IMR-90 (cell line): ENCODE measurements around the gene RAD51B. TPM values are rescaled to one million over a fixed set of nuclear protein-coding genes. Genes with fewer than 3 reads are reported as not detected.

ENCODE experiments used
- ATAC-seq: fragments of 200-7000 bp; cut with Tn5 transposase; 2 replicates; pipeline ENCODE4 v1.9.1; 2020; ENCODE audit warnings: low read depth, mild to moderate bottlenecking, moderate library complexity
- BruUV-seq: library from RNA; stranded (reverse); fragments of 400-500 nt; replicated peaks from 2 replicates; lab custom pipeline; 2021; lab: Mats Ljungman, UMichigan
- CTCF ChIA-PET: fragments of 300-600 bp; formaldehyde crosslinking; extraction: SDS; loops from one replicate; lab custom pipeline; 2021; ENCODE audit warnings: antibody characterized with exemption; lab: Yijun Ruan, JAX
- POLR2A ChIA-PET: fragments of 300-600 bp; sonication (Branson Sonifier 250); formaldehyde crosslinking; loops from one replicate; lab custom pipeline; 2022; ENCODE audit warnings: antibody characterized with exemption; ENCODE audit not compliant: unreplicated experiment; lab: Charles Lee
- DNase-seq: peaks from one replicate; pipeline ENCODE4 v3.0.0; 2013
- H2AFZ ChIP-seq: replicated peaks from 2 replicates; pipeline ENCODE3; 2013; ENCODE audit warnings: low read length, mild to moderate bottlenecking; ENCODE audit not compliant: poor library complexity
- H2AK5ac ChIP-seq: 2 replicates; pipeline ENCODE4 v1.6.1; 2013; ENCODE audit warnings: low read depth, low read length, inconsistent platforms
- H2AK9ac ChIP-seq: replicated peaks from 2 replicates; pipeline ENCODE3; 2013; ENCODE audit warnings: mild to moderate bottlenecking, low read depth, low read length, moderate library complexity; ENCODE audit not compliant: poor library complexity
- H2BK120ac ChIP-seq: 2 replicates; pipeline ENCODE4 v1.6.1; 2013; ENCODE audit warnings: low read depth, low read length, inconsistent platforms
- H2BK15ac ChIP-seq: 3 replicates; pipeline ENCODE4 v1.6.1; 2013; ENCODE audit warnings: low read depth, low read length, inconsistent platforms
- H2BK20ac ChIP-seq: 2 replicates; pipeline ENCODE4 v1.6.1; 2013; ENCODE audit warnings: low read depth, mild to moderate bottlenecking, inconsistent platforms, low read length, moderate library complexity
- H2BK5ac ChIP-seq: 2 replicates; pipeline ENCODE4 v1.6.1; 2013; ENCODE audit warnings: mild to moderate bottlenecking, low read depth, low read length, inconsistent platforms; ENCODE audit not compliant: poor library complexity, severe bottlenecking
- H3K14ac ChIP-seq: replicated peaks from 2 replicates; pipeline ENCODE4 v1.6.1; 2013; ENCODE audit warnings: low read depth, low read length, inconsistent platforms
- H3K18ac ChIP-seq: 2 replicates; pipeline ENCODE4 v1.6.1; 2013; ENCODE audit warnings: low read depth, low read length, control low read depth
- H3K23ac ChIP-seq: 2 replicates; pipeline ENCODE4 v1.6.1; 2013; ENCODE audit warnings: low read depth, low read length, inconsistent platforms
- H3K27ac ChIP-seq: 2 replicates; pipeline ENCODE4 v1.5.1; 2013; ENCODE audit warnings: mild to moderate bottlenecking, control low read depth, low read length; ENCODE audit not compliant: insufficient read depth
- H3K27me3 ChIP-seq: 2 replicates; pipeline ENCODE4 v1.6.1; 2013; ENCODE audit warnings: low read length; ENCODE audit not compliant: control insufficient read depth, insufficient read depth
- H3K36me3 ChIP-seq: 2 replicates; pipeline ENCODE4 v1.6.1; 2013; ENCODE audit warnings: low read length, mixed read lengths; ENCODE audit not compliant: control insufficient read depth, insufficient read depth
- H3K4ac ChIP-seq: 2 replicates; pipeline ENCODE4 v1.6.1; 2013; ENCODE audit warnings: low read depth, low read length, inconsistent platforms
- H3K4me1 ChIP-seq: 2 replicates; pipeline ENCODE4 v1.6.1; 2013; ENCODE audit warnings: low read length, mixed read lengths; ENCODE audit not compliant: control insufficient read depth, insufficient read depth
- H3K4me2 ChIP-seq: 2 replicates; pipeline ENCODE4 v1.6.1; 2013; ENCODE audit warnings: low read depth, mild to moderate bottlenecking, control low read depth, low read length, moderate library complexity
- H3K4me3 ChIP-seq: 2 replicates; pipeline ENCODE4 v1.5.1; 2013; ENCODE audit warnings: low read depth, mild to moderate bottlenecking, control low read depth, low read length, moderate library complexity; ENCODE audit not compliant: insufficient read depth
- H3K56ac ChIP-seq: 2 replicates; pipeline ENCODE4 v1.6.1; 2013; ENCODE audit warnings: low read length, inconsistent platforms; ENCODE audit not compliant: insufficient read depth; ENCODE audit errors: extremely low read depth
- H3K79me1 ChIP-seq, 2 experiments: 2 replicates each; pipeline ENCODE4 v1.6.1; 2013; ENCODE audit warnings: low read length in 2 of 2, inconsistent platforms in 1 of 2, low read depth in 1 of 2
- H3K9ac ChIP-seq: 2 replicates; pipeline ENCODE4 v1.6.1; 2013; ENCODE audit warnings: low read depth, low read length, control low read depth
- H3K9me1 ChIP-seq: 2 replicates; pipeline ENCODE4 v1.6.1; 2013; ENCODE audit warnings: low read length, inconsistent platforms; ENCODE audit not compliant: insufficient read depth
- H3K9me3 ChIP-seq: 2 replicates; pipeline ENCODE4 v1.6.1; 2013; ENCODE audit warnings: low read length; ENCODE audit not compliant: control insufficient read depth, insufficient read depth
- H4K20me1 ChIP-seq: 2 replicates; pipeline ENCODE4 v1.6.1; 2013; ENCODE audit warnings: low read length, inconsistent platforms; ENCODE audit not compliant: insufficient read depth
- H4K5ac ChIP-seq: 2 replicates; pipeline ENCODE4 v1.6.1; 2013; ENCODE audit warnings: mild to moderate bottlenecking, low read depth, low read length, control low read depth
- H4K8ac ChIP-seq, 2 experiments: 2 replicates each; pipeline ENCODE4 v1.6.1; 2013; ENCODE audit warnings: low read depth in 2 of 2, low read length in 2 of 2, control low read depth in 1 of 2, inconsistent platforms in 1 of 2
- H4K91ac ChIP-seq: 2 replicates; pipeline ENCODE4 v1.6.1; 2013; ENCODE audit warnings: low read depth, low read length, inconsistent platforms; ENCODE audit not compliant: insufficient read depth
- BHLHE40 ChIP-seq: fragments of 150-350 bp; IDR thresholded peaks from 2 replicates; pipeline ENCODE4 v1.6.1; 2016; ENCODE audit warnings: mild to moderate bottlenecking, low read depth, low read length
- CEBPB ChIP-seq: IDR thresholded peaks from 2 replicates; pipeline ENCODE4 v1.6.1; 2012; ENCODE audit warnings: low read depth, low read length, improper control_type of control experiment
- CHD1 ChIP-seq: IDR thresholded peaks from 2 replicates; pipeline ENCODE4 v1.6.1; 2012; ENCODE audit warnings: low read depth, low read length, improper control_type of control experiment
- CTCF ChIP-seq: conservative IDR thresholded peaks from 2 replicates; pipeline ENCODE4 v1.5.1; 2012; ENCODE audit warnings: mild to moderate bottlenecking, low read depth, low read length, improper control_type of control experiment
- ELK1 ChIP-seq: fragments of 150-350 bp; IDR thresholded peaks from 2 replicates; pipeline ENCODE4 v1.6.1; 2016; ENCODE audit warnings: low read depth, mild to moderate bottlenecking, low read length, moderate library complexity, borderline replicate concordance
- FOS ChIP-seq: fragments of 150-350 bp; IDR thresholded peaks from 2 replicates; pipeline ENCODE4 v1.6.1; 2016; ENCODE audit warnings: low read depth, low read length
- MAFK ChIP-seq: IDR thresholded peaks from 2 replicates; pipeline ENCODE4 v1.6.1; 2012; ENCODE audit warnings: low read depth, low read length, improper control_type of control experiment
- MAZ ChIP-seq: IDR thresholded peaks from 2 replicates; pipeline ENCODE4 v1.6.1; 2012; ENCODE audit warnings: low read depth, mild to moderate bottlenecking, low read length, improper control_type of control experiment, moderate library complexity, borderline replicate concordance
- MXI1 ChIP-seq: IDR thresholded peaks from 2 replicates; pipeline ENCODE4 v1.6.1; 2012; ENCODE audit warnings: low read depth, mild to moderate bottlenecking, low read length, moderate library complexity, borderline replicate concordance
- NFE2L2 ChIP-seq: fragments of 150-350 bp; IDR thresholded peaks from 2 replicates; pipeline ENCODE4 v1.6.1; 2016; ENCODE audit warnings: low read depth, mild to moderate bottlenecking, low read length
- POLR2A ChIP-seq: IDR thresholded peaks from 2 replicates; pipeline ENCODE4 v1.6.1; 2012; ENCODE audit warnings: mild to moderate bottlenecking, low read depth, low read length
- RAD21 ChIP-seq: IDR thresholded peaks from 2 replicates; pipeline ENCODE4 v1.6.1; 2012; ENCODE audit warnings: low read length, improper control_type of control experiment
- RCOR1 ChIP-seq: IDR thresholded peaks from 2 replicates; pipeline ENCODE4 v1.6.1; 2012; ENCODE audit warnings: mild to moderate bottlenecking, low read length, improper control_type of control experiment; ENCODE audit not compliant: insufficient replicate concordance
- RFX5 ChIP-seq: IDR thresholded peaks from 2 replicates; pipeline ENCODE4 v1.8.0; 2012; ENCODE audit warnings: low read depth, mild to moderate bottlenecking, low read length, moderate library complexity
- SMC3 ChIP-seq: fragments of 150-350 bp; IDR thresholded peaks from 2 replicates; pipeline ENCODE4 v1.6.1; 2016; ENCODE audit warnings: low read depth, mild to moderate bottlenecking, antibody characterized with exemption, low read length, moderate library complexity
- USF2 ChIP-seq: fragments of 150-350 bp; IDR thresholded peaks from 2 replicates; pipeline ENCODE4 v1.6.1; 2017; ENCODE audit warnings: mild to moderate bottlenecking, antibody characterized with exemption, low read length, low read depth
- WGBS, 2 experiments: methylation state at CpG; one replicate each; pipeline versions ENCODE4 v1.1.5 to v1.1.7; 2013; ENCODE audit warnings: missing lambda C conversion rate in 2 of 2; ENCODE audit not compliant: insufficient read length in 1 of 2; ENCODE audit errors: extremely low coverage in 2 of 2; 5-methylcytosine and 5-hydroxymethylcytosine counted together
- dilution Hi-C: fragments of 300-500 bp; cut with HindIII; formaldehyde crosslinking; loops from one replicate; pipeline ENCODE4 v1.14.3; 2018; ENCODE audit warnings: low sequenced_read_pairs; ENCODE audit not compliant: unreplicated experiment
- in situ Hi-C: fragments of 300-500 bp; cut with MboI; formaldehyde crosslinking; loops from 3 replicates; pipeline ENCODE4 v1.14.3; 2019; ENCODE audit warnings: low sequenced_read_pairs, inconsistent platforms, mixed read lengths
- intact Hi-C: fragments of 100-400 bp; cut with micrococcal nuclease; formaldehyde crosslinking; loops from 2 replicates; pipeline ENCODE4 v1.10.0; 2022
- polyA plus RNA-seq, 3 experiments: library from polyadenylated mRNA; depleted of rRNA; stranded (reverse); fragments of >200 nt; gene quantifications; 2 replicates each; pipeline ENCODE4 v1.2.3, GENCODE V29; 2012; ENCODE audit warnings: low replicate concordance in 1 of 3
- total RNA-seq: library from RNA; depleted of rRNA; stranded (reverse); fragments of >200 nt; gene quantifications from 2 replicates; pipeline ENCODE4 v1.2.3, GENCODE V29; 2012

The RAD51B gene
- total and polyA plus RNA-seq, 2 of the 4 experiments (the other 2 are of a cell fraction): 5.1 to 18.8 TPM

GRCh38 chr14:68730811-68731425, 911.3 kb downstream of the RAD51B start:
- Histone ChIP-seq H2AK9ac (no peak overlapping the region), H4K8ac (no peak overlapping the region), H2BK20ac (no peak overlapping the region), H3K27ac (no peak overlapping the region), H3K9me1 (peaks cover 4% of the 10 kb centered on the region; the same call in 1 of the 2 replicates), H4K20me1 (no peaks in the 10 kb centered on the region), H2AK5ac (no peak overlapping the region), H2BK5ac (no peak overlapping the region), H2BK15ac (no peak overlapping the region), H3K27me3 (peaks cover 2% of the 10 kb centered on the region; the same call in 1 of the 2 replicates), H3K18ac (no peak overlapping the region), H3K9me3 (no peaks in the 10 kb centered on the region), H3K9ac (no peak overlapping the region), H2BK120ac (no peak overlapping the region), H3K4me2 (no peak overlapping the region), H4K5ac (no peak overlapping the region), H3K56ac (no peak overlapping the region), H2AFZ (no peak overlapping the region), H3K14ac (no peak overlapping the region), H3K4me3 (no peak overlapping the region), H3K4ac (no peak overlapping the region), H4K91ac (no peak overlapping the region), H3K79me1 (no peaks in the 10 kb centered on the region), H3K4me1 (peaks cover 2% of the 10 kb centered on the region; the same call in 1 of the 2 replicates), H3K36me3 (no peaks in the 10 kb centered on the region), H3K23ac (no peak overlapping the region)
- CTCF ChIA-PET: no interaction called here
- no TSS peak for BruUV-seq
- intact Hi-C loops: no loop called here
- ATAC-seq (no peak), DNase-seq (no peak)
- 24% methylated on average over 2 of the region's 8 CpGs; no CpG with 5 or more reads in 1 of the 2 experiments for WGBS, 2 experiments
- in situ Hi-C loops: no loop called here
- no peak for TF ChIP-seq CHD1
- TF ChIP-seq RFX5: no peak
- no peak for TF ChIP-seq CTCF
- TF ChIP-seq SMC3: no peak
- TF ChIP-seq POLR2A: no peak
- TF ChIP-seq CEBPB: no peak
- no peak for TF ChIP-seq FOS
- TF ChIP-seq MXI1: no peak
- TF ChIP-seq RAD21: no peak
- no peak for TF ChIP-seq MAFK
- no peak for TF ChIP-seq BHLHE40
- TF ChIP-seq USF2: no peak
- TF ChIP-seq RCOR1: no peak
- TF ChIP-seq ELK1: no peak
- TF ChIP-seq NFE2L2: no peak
- no peak for TF ChIP-seq MAZ
- dilution Hi-C loops: no loop called here
- POLR2A ChIA-PET: no interaction called here
